K562 (cell line): ENCODE measurements around the gene ERF. TPM values are rescaled to one million over a fixed set of nuclear protein-coding genes. Genes with fewer than 3 reads are reported as not detected.

Source experiments
- ATF2 ChIP-seq: sonication (generic); formaldehyde crosslinking; IDR thresholded peaks from 2 replicates; pipeline ENCODE4 v1.8.1; 2022; ENCODE audit warnings: missing genetic modification reagents
- E2F6 ChIP-seq, 2 experiments: IDR thresholded peaks; 2 replicates each; pipeline ENCODE4 v1.6.1; 2011; ENCODE audit warnings: borderline replicate concordance in 1 of 2, control low read depth in 1 of 2, low read depth in 1 of 2, low read length in 1 of 2, mild to moderate bottlenecking in 1 of 2, mixed read lengths in 1 of 2, moderate library complexity in 1 of 2; ENCODE audit not compliant: insufficient read depth in 1 of 2, insufficient read length in 1 of 2, poor library complexity in 1 of 2, severe bottlenecking in 1 of 2; ENCODE audit errors: extremely low read depth in 1 of 2
- HMBOX1 ChIP-seq: sonication (generic); IDR thresholded peaks from 2 replicates; pipeline ENCODE4 v1.6.1; 2016
- JUN ChIP-seq, 2 experiments: sonication (generic) in 1 of 2; formaldehyde crosslinking in 1 of 2; IDR thresholded peaks; 2 replicates each; pipeline versions ENCODE4 v1.6.1 to v1.8.0; 2012 to 2022; ENCODE audit warnings: borderline replicate concordance in 2 of 2, mild to moderate bottlenecking in 2 of 2, improper control_type of control experiment in 1 of 2, low read depth in 1 of 2, low read length in 1 of 2, missing genetic modification reagents in 1 of 2
- MITF ChIP-seq: IDR thresholded peaks from 2 replicates; pipeline ENCODE4 v1.6.1; 2014; ENCODE audit warnings: antibody characterized with exemption
- NR3C1 ChIP-seq: sonication (generic); formaldehyde crosslinking; IDR thresholded peaks from 2 replicates; pipeline ENCODE4 v1.8.1; 2022; ENCODE audit warnings: missing genetic modification reagents
- ZMIZ1 ChIP-seq, 2 experiments: fragments of 150-350 bp in 1 of 2; IDR thresholded peaks; 2 replicates each; pipeline ENCODE4 v1.6.1; 2012 to 2016; ENCODE audit warnings: low read depth in 2 of 2, low read length in 2 of 2, mild to moderate bottlenecking in 1 of 2, moderate library complexity in 1 of 2
- polyA plus RNA-seq, 8 experiments: library from polyadenylated mRNA; depleted of rRNA in 4 of 8; stranded (reverse) in 5 of 8; unstranded in 3 of 8; fragments of >200 nt; fragmentation: Nextera tagmentation in 2 of 8; fragmentation: Illumina TruSeq in 1 of 8; extraction: Ambion mirVana in 2 of 8; extraction: Trizol in 1 of 8; gene quantifications; 2 replicates each; pipeline versions ENCODE4 v1.2.1 to v1.2.3, GENCODE V29; 2011 to 2014; ENCODE audit warnings: inconsistent platforms in 1 of 8, missing spikeins in 1 of 8
- total RNA-seq, 7 experiments: library from RNA; depleted of rRNA in 6 of 7; stranded (reverse); fragments of >200 nt in 6 of 7; fragmentation: Illumina TruSeq in 2 of 7; extraction: Trizol in 2 of 7; gene quantifications; 2 replicates each; pipeline versions ENCODE4 v1.2.1 to v1.2.3, GENCODE V29; 2011 to 2021; ENCODE audit warnings: low replicate concordance in 1 of 7

The ERF gene
- total and polyA plus RNA-seq, 9 of the 15 experiments (the other 6 are each of a cell fraction or from before 2014, with no cell fraction given), result 0.03 to 75.4 (median 27.0) TPM

- no peak for TF ChIP-seq ZMIZ1 (IDR thresholded peaks at IDR 0.05; ENCODE audit: low read depth in 2 of 2, low read length in 2 of 2)
- TF ChIP-seq MITF, result no peak
- TF ChIP-seq NR3C1 (CRISPR knock-in tag), result no peak
- TF ChIP-seq ATF2 (CRISPR knock-in tag), result no peak
- no peak for TF ChIP-seq HMBOX1
- no peak for TF ChIP-seq JUN (IDR thresholded peaks at IDR 0.05; ENCODE audit: borderline replicate concordance, low read depth, low read length)
- TF ChIP-seq JUN (CRISPR knock-in tag; IDR thresholded peaks at IDR 0.05; ENCODE audit: borderline replicate concordance), result no peak
- TF ChIP-seq E2F6 (IDR thresholded peaks at IDR 0.05; ENCODE audit: borderline replicate concordance in 1 of 2, extremely low read depth in 1 of 2, insufficient read depth in 1 of 2, insufficient read length in 1 of 2, low read depth in 1 of 2, low read length in 1 of 2, poor library complexity in 1 of 2, severe bottlenecking in 1 of 2), result no peak
Observed at GRCh38 chr19:42246143-42246921, 8.6 kb downstream of the ERF start (continued).
